Body of pancreas (tissue), 4 donors: ENCODE measurements around the gene PAX2. TPM values are rescaled to one million over a fixed set of nuclear protein-coding genes. Genes with fewer than 3 reads are reported as not detected.
A peak's percentile ranks its signal among the peaks of the same experiment; 100 is the strongest.

ENCODE experiments used
- ATAC-seq: fragments of 150-250 bp; one replicate; pipeline ENCODE4 v1.9.1; 2016
- DNase-seq, 4 donors: peaks; one replicate each; pipeline ENCODE4 v3.0.0-alpha.2; 2019
- H3K27ac ChIP-seq, 4 donors: fragments of 200-600 bp; sonication (generic); 1 replicate in 3 of 4; 2 replicates in 1 of 4; pipeline versions ENCODE4 v1.5.1 to v1.6.1; 2016 to 2019; ENCODE audit warnings: mild to moderate bottlenecking in 1 of 4, mixed read lengths in 1 of 4, moderate library complexity in 1 of 4
- H3K27me3 ChIP-seq, 2 donors: fragments of 200-600 bp; sonication (generic); one replicate each; pipeline ENCODE4 v1.6.0; 2016; ENCODE audit warnings: mild to moderate bottlenecking in 1 of 2
- H3K36me3 ChIP-seq, 2 donors: fragments of 200-600 bp; sonication (generic); replicated peaks in 1 of 2; 2 replicates each; pipeline ENCODE4 v1.5.1; 2016; ENCODE audit warnings: low read depth in 2 of 2; ENCODE audit not compliant: insufficient read depth in 1 of 2
- H3K4me1 ChIP-seq: fragments of 200-600 bp; sonication (generic); one replicate; pipeline ENCODE4 v1.6.0; 2016
- H3K4me3 ChIP-seq, 2 donors: fragments of 200-600 bp; sonication (generic); 1 replicate in 1 of 2; 2 replicates in 1 of 2; pipeline ENCODE4 v1.5.1; 2016 to 2019
- H3K9me3 ChIP-seq, 3 donors: fragments of 200-600 bp; sonication (generic); 1 replicate in 2 of 3; 2 replicates in 1 of 3; pipeline ENCODE4 v1.5.1; 2016
- POLR2A ChIP-seq, 3 donors: fragments of 450-650 bp; IDR thresholded peaks; one replicate each; pipeline ENCODE4 v1.6.1; 2016; ENCODE audit warnings: antibody characterized with exemption in 3 of 3, mild to moderate bottlenecking in 2 of 3
- WGBS, 2 donors: methylation state at CpG; one replicate each; pipeline ENCODE4 v1.1.5; 2017; 5-methylcytosine and 5-hydroxymethylcytosine counted together
- intact Hi-C: fragments of 100-400 bp; cut with DNase I; formaldehyde crosslinking; loops from one replicate; pipeline ENCODE4 v1.15.1; 2023
- total RNA-seq, 2 donors: library from RNA; depleted of rRNA; stranded (reverse); fragments of >200 nt; gene quantifications; one replicate each; pipeline ENCODE4 v1.1.0, GENCODE V29; 2016
- TF ChIP-seq, protein P1 (sequence below), 7 experiments: fragments of 450-650 bp in 4 of 7; fragments of 200-600 bp in 3 of 7; sonication (generic) in 3 of 7; IDR thresholded peaks; one replicate each; pipeline ENCODE4 v1.5.1; 2016 to 2019; ENCODE audit warnings: antibody characterized with exemption in 7 of 7

The PAX2 gene
- total RNA-seq, 2 donors from 2014 or later: under 0.01 TPM; not detected in 1

DNA sequence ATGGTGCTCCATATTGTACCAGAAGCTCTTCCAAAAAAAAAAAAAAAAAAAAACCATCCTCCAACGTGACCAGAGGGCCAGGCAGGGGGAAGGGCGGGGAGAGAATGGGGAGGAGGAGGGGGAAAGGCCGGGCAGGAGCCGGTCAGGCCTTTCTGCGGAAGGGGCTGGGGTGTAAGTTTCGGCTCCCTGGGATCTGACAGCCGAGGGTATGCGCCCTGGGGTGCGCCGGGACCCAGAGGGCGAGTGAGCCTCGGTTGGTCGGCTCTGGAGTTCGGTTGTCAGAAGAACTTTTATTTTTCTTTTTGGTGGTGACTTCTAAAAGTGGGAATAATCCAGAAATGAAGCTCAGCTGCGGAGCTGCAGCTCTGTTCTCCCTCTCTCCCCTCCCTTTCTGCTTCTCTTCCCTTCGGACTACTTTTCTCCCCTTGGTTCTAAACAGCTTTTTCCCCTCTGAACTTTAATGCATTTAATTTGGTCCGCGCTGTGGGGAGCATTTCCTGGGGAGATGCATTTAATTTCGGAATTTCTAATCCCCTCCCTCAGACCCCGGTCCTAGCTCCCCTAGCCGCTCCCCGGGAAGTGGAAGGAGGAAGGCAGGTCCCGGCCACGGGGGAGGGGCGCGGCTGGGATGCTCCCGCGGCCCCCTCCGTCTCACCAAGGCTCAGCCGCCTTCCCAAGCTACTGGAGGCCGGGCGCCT lies 3.9 kb upstream of the PAX2 start:
- Histone ChIP-seq H3K4me3 (no peak overlapping the region), H3K4me1 (peaks cover 60% of the 10 kb centered on the region), H3K27ac (no peak overlapping the region), H3K27me3 (peaks cover 0 to 85% of the 10 kb centered on the region in 2 donors), H3K36me3 (no peaks in the 10 kb centered on the region), H3K9me3 (no peaks in the 10 kb centered on the region)
- WGBS, 2 donors: 8 to 10% methylated on average over 29 to 31 of the region's 32 CpGs
- intact Hi-C loops: loop anchor here (10.0 kb wide), 1 partner anchor 177 kb away; no protein-coding TSS in a partner anchor
- TF ChIP-seq POLR2A (IDR thresholded peaks at IDR 0.05): no peak
- TF ChIP-seq, protein P1, sequence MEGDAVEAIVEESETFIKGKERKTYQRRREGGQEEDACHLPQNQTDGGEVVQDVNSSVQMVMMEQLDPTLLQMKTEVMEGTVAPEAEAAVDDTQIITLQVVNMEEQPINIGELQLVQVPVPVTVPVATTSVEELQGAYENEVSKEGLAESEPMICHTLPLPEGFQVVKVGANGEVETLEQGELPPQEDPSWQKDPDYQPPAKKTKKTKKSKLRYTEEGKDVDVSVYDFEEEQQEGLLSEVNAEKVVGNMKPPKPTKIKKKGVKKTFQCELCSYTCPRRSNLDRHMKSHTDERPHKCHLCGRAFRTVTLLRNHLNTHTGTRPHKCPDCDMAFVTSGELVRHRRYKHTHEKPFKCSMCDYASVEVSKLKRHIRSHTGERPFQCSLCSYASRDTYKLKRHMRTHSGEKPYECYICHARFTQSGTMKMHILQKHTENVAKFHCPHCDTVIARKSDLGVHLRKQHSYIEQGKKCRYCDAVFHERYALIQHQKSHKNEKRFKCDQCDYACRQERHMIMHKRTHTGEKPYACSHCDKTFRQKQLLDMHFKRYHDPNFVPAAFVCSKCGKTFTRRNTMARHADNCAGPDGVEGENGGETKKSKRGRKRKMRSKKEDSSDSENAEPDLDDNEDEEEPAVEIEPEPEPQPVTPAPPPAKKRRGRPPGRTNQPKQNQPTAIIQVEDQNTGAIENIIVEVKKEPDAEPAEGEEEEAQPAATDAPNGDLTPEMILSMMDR (IDR thresholded peaks at IDR 0.05): no peak
- ATAC-seq (no peak), DNase-seq (no peak)

DNA sequence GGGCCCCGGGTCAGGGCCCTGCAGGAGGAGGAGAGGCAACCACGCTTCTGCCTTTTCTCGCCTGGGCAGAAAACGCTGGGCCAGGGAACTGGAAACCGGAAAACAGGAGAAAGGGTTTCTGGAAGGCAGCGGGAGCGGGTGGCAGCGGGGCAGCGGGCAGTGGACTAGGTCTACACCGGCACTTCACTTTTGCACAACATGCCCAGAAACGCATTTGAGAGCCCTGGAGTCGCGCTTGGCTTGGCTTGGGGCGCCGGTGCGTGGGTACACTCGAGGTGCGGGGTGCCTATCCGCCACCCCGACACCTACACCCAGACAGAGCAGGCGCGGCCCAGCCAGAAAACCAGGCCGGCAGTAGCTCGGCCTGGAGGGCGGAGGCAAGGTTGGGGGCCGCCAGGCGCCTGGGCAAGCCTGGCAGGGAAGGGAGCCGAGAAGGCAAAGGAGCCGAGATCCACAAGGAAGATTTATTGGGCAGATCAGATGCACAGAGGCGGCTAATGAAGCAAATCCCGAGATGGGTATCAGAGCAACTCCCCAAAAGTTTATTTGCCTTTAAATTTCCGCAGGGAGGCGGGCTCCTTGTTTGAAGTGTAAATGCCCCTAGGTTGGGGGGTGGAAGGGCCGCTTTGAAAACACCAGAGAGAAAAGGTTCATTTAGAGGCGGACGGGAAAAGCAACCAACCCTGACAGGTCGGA lies 3.2 kb upstream of the PAX2 start:
- H3K4me1 ChIP-seq: peaks cover 57% of the 10 kb centered on the region
- intact Hi-C loops: loop anchor here (10.0 kb wide), 1 partner anchor 177 kb away; no protein-coding TSS in a partner anchor
- no peaks in the 10 kb centered on the region for H3K9me3 ChIP-seq
- ATAC-seq (no peak), DNase-seq (no peak)
- no peaks in the 10 kb centered on the region for H3K36me3 ChIP-seq
- H3K27me3 ChIP-seq: peaks cover 0 to 85% of the 10 kb centered on the region in 2 donors
- 12 to 14% methylated on average over 23 to 37 of the region's 37 CpGs for WGBS, 2 donors
- no peak overlapping the region for H3K4me3 ChIP-seq
- TF ChIP-seq, protein P1 (IDR thresholded peaks at IDR 0.05): no peak
- no peak for TF ChIP-seq POLR2A (IDR thresholded peaks at IDR 0.05)
- H3K27ac ChIP-seq: no peak overlapping the region

DNA sequence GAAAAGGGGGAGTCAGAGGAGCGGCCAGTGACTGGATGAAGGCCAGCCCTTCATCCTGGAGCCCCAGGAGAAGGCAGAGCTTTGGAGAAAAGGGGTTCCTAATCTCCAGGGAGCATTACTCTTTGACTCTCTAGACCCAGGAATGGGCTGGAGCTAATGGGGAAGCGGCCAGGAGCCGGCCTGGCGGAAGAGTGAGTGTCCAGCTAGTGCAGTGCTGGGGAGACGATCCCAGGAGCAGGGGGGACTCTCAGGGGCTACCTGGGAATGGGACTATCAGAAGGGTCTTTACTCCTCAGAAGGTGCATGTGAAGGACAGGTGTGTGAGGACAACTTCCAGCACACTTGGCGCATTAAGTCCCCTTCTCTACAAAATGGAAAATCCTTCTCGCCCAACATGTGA lies 2.4 kb upstream of the PAX2 start:
- DNase-seq (no peak), ATAC-seq (no peak)
- TF ChIP-seq, protein P1 (IDR thresholded peaks at IDR 0.05): no peak
- TF ChIP-seq POLR2A (IDR thresholded peaks at IDR 0.05): no peak
- intact Hi-C loops: loop anchor here (10.0 kb wide), 1 partner anchor 178 kb away; no protein-coding TSS in a partner anchor
- Histone ChIP-seq H3K4me3 (no peak overlapping the region), H3K27me3 (peaks cover 1 to 85% of the 10 kb centered on the region in 2 donors), H3K27ac (no peak overlapping the region), H3K36me3 (no peaks in the 10 kb centered on the region), H3K9me3 (no peaks in the 10 kb centered on the region), H3K4me1 (peaks cover 56% of the 10 kb centered on the region)
- WGBS, 2 donors: 30 to 43% methylated on average over 3 to 7 of the region's 7 CpGs

DNA sequence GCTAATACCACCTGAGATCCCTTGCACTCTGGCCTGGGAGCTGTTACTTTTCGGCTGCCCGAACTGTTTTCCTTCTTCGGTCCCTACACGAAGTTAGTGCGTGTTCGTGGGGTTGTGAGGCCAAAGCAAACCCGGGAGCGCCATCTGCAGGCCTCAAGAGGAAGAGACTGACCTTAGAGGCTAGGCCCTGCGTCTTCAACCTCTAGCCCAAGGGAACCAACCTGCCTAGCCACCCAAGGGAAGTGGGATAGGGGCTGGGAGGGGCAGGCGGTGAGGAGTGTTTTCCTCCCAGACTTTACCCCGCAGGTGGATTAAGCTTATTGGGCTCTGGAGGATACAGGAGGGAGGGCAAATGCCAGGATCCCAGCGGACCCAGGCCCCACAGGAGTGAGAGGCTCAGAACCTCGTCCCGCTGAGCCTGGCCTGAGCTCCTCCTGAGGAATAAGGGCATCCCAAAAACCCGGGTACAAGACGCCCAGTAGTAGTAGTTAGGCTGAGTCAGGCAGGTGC lies 1.7 kb upstream of the PAX2 start:
- no peak overlapping the region for H3K4me3 ChIP-seq
- H3K4me1 ChIP-seq: peaks cover 60% of the 10 kb centered on the region
- no peak overlapping the region for H3K27ac ChIP-seq
- no peak for TF ChIP-seq POLR2A (IDR thresholded peaks at IDR 0.05)
- TF ChIP-seq, protein P1 (IDR thresholded peaks at IDR 0.05): peak; percentile 53 to 75 (median 65)
- H3K27me3 ChIP-seq: peaks cover 4 to 85% of the 10 kb centered on the region in 2 donors
- H3K9me3 ChIP-seq: no peaks in the 10 kb centered on the region
- no peaks in the 10 kb centered on the region for H3K36me3 ChIP-seq
- WGBS, 2 donors: 1 to 3% methylated on average over 14 to 16 of the region's 16 CpGs
- DNase-seq (peak; percentile 66 to 72 (median 68)), ATAC-seq (peak; percentile 63)
- intact Hi-C loops: loop anchor here (10.0 kb wide), 1 partner anchor 179 kb away; no protein-coding TSS in a partner anchor
